NCI-H446 treated with DMSO at 0.1 percent for 48 hours (cell line): Measurements from ENCODE around the gene IRX1.

Source experiments
- DNase-seq: peaks from one replicate; lab custom pipeline; 2025; lab: John Stamatoyannopoulos, UW

Gene IRX1

DNA sequence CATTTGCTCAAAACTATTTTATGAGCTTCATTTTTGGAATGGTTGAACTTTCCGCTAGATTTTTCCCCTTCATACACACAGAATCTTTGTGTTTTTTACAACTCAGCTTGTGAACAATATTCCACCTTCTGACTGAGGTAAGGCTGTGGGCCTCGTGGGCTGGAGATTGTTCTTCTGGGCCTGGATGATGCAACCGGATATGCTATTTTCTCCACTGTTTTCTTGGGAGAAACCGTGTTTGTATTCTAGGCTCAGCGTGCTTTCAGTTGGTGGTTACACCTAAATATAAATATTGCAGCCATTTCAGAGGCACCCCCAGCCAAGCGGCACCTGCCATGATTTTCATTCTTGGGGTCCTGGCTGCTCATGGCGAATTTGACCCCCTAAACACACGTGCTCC is 55.2 kb downstream of the IRX1 start:
- DNase-seq, result no peak
